ENCODE measurements around the gene CDH23. TPM values are rescaled to one million over a fixed set of nuclear protein-coding genes. Genes with fewer than 3 reads are reported as not detected.
A peak's percentile ranks its signal among the peaks of the same experiment; 100 is the strongest.
"Not testable (repeated sequence)": the region's sequence is repeated elsewhere in the genome, so short reads cannot be mapped to it uniquely, and the experiment has no call there.

Gene CDH23
- total RNA-seq, 1 experiment from 2014 or later = 7.8 TPM

DNA sequence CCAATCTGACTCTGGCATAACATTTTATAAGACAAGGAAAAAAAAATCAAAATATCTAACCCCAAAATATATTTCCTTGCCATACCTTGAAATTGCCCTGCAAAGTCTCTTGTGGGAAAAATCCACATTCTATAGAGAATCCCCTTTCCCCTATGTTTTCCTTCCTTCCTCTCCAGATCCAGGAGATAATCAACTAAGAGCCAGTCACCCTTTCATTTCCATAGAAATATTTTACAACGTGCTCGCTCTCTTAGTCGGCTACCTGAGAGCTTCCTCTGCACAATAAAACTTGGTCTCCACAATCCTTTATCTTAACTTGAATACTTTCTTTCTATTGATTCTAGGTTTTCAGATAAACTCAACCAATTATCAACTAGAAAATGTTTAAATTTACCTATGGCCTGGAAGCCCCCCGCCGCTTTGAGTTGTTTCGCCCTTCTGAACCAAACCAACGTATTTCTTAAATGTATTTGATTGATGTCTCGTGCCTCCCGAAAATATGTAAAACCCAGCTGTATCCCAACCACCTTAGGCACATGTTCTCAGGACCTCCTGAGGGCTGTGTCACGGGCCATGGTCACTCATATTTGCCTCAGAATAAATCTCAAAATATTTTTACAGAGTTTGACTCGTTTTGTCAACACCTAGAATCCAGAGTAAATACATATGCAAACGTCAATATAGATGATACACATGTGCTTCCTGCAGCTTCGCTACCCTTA is 453.5 kb downstream of the CDH23 start:
- intact Hi-C loops (cut with micrococcal nuclease; ENCODE audit: unreplicated experiment) = no loop called here
- H3K9me3 ChIP-seq (ENCODE audit: insufficient read depth, low read depth) = no peaks in the 10 kb centered on the region
- peak overlapping the region; percentile 87 for H3K4me3 ChIP-seq
- peaks cover 9% of the 10 kb centered on the region; the same call in 1 of the 2 replicates for H3F3A ChIP-seq (ENCODE audit: insufficient read depth, low read depth)
- peaks cover 1% of the 10 kb centered on the region; the same call in 1 of the 2 replicates for H3K36me3 ChIP-seq (ENCODE audit: low read depth)
- no peaks in the 10 kb centered on the region for H3K9me2 ChIP-seq (ENCODE audit: insufficient read depth)
- peak overlapping the region; percentile 58 for H3K27ac ChIP-seq
- CTCF ChIA-PET = no interaction called here
- peaks cover 58% of the 10 kb centered on the region for H3K79me2 ChIP-seq (ENCODE audit: low read depth)
- no peaks in the 10 kb centered on the region for H3K27me3 ChIP-seq (ENCODE audit: insufficient read depth, low read depth)
- H3K4me2 ChIP-seq = peak overlapping the region; percentile 98
- TF ChIP-seq, protein P1, sequence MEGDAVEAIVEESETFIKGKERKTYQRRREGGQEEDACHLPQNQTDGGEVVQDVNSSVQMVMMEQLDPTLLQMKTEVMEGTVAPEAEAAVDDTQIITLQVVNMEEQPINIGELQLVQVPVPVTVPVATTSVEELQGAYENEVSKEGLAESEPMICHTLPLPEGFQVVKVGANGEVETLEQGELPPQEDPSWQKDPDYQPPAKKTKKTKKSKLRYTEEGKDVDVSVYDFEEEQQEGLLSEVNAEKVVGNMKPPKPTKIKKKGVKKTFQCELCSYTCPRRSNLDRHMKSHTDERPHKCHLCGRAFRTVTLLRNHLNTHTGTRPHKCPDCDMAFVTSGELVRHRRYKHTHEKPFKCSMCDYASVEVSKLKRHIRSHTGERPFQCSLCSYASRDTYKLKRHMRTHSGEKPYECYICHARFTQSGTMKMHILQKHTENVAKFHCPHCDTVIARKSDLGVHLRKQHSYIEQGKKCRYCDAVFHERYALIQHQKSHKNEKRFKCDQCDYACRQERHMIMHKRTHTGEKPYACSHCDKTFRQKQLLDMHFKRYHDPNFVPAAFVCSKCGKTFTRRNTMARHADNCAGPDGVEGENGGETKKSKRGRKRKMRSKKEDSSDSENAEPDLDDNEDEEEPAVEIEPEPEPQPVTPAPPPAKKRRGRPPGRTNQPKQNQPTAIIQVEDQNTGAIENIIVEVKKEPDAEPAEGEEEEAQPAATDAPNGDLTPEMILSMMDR (conservative IDR thresholded peaks at IDR 0.05) = no peak
- no peak for TF ChIP-seq EZH2 (IDR thresholded peaks at IDR 0.05; ENCODE audit: low read depth)
- peaks cover 54% of the 10 kb centered on the region for H3K4me1 ChIP-seq (replicated peaks; ENCODE audit: insufficient read depth)
- H4K20me1 ChIP-seq (ENCODE audit: insufficient read depth) = peaks cover 36% of the 10 kb centered on the region
- TSS peak; percentile 37 for BruUV-seq (replicated peaks)
- peak overlapping the region; percentile 74 for H2AFZ ChIP-seq
- DNase-seq = peak in 1 of 2 experiments; percentile 29
- POLR2A ChIA-PET (ENCODE audit: unreplicated experiment) = interaction anchor here (0.6 to 0.7 kb wide), 4 partner anchors 84 to 930 kb away, joined by 3 to 7 read pairs (median 4); no protein-coding TSS in a partner anchor

GRCh38 chr10:71850743-71851464 is 454.2 kb downstream of the CDH23 start, which contains the start of gene PSAP:
Gene PSAP, minus strand, starts transcription at chr10:71851251. Its CDS starts 30 bp downstream, at chr10:71851221.
- TF ChIP-seq EZH2 (IDR thresholded peaks at IDR 0.05; ENCODE audit: low read depth) = no peak
- no peaks in the 10 kb centered on the region for H3K9me2 ChIP-seq (ENCODE audit: insufficient read depth)
- no peaks in the 10 kb centered on the region for H3K36me3 ChIP-seq (ENCODE audit: low read depth)
- peaks cover 9% of the 10 kb centered on the region; the same call in 1 of the 2 replicates for H3F3A ChIP-seq (ENCODE audit: insufficient read depth, low read depth)
- peaks cover 47% of the 10 kb centered on the region for H3K4me1 ChIP-seq (replicated peaks; ENCODE audit: insufficient read depth)
- H4K20me1 ChIP-seq (ENCODE audit: insufficient read depth) = peaks cover 30% of the 10 kb centered on the region
- H3K4me2 ChIP-seq = peak within 1 kb of the TSS; percentile 98
- peak within 1 kb of the TSS; percentile 76 for H3K27ac ChIP-seq
- peaks cover 51% of the 10 kb centered on the region for H3K79me2 ChIP-seq (ENCODE audit: low read depth)
- H3K27me3 ChIP-seq (ENCODE audit: insufficient read depth, low read depth) = no peaks in the 10 kb centered on the region
- H3K4me3 ChIP-seq = peak within 1 kb of the TSS; percentile 87
- no peaks in the 10 kb centered on the region for H3K9me3 ChIP-seq (ENCODE audit: insufficient read depth, low read depth)
- peak within 1 kb of the TSS; percentile 74 for H2AFZ ChIP-seq
- POLR2A ChIA-PET (ENCODE audit: unreplicated experiment) = interaction anchor here (0.6 to 1.0 kb wide), 14 partner anchors 9 to 961 kb away, joined by 3 to 11 read pairs (median 6); no protein-coding TSS in a partner anchor
- intact Hi-C loops (cut with micrococcal nuclease; ENCODE audit: unreplicated experiment) = loop anchor here (1.0 kb wide), 2 partner anchors 9 to 13 kb away; no protein-coding TSS in a partner anchor
- no TSS peak for BruUV-seq (replicated peaks)
- CTCF ChIA-PET = interaction anchor here (0.5 to 0.9 kb wide), 4 partner anchors 45 to 950 kb away, joined by 3 to 15 read pairs (median 3); no protein-coding TSS in a partner anchor
- DNase-seq = peak; percentile 97 to 100

GRCh38 chr10:71851465-71852095 is 454.9 kb downstream of the CDH23 start:
- peaks cover 40% of the 10 kb centered on the region for H3K4me1 ChIP-seq (replicated peaks; ENCODE audit: insufficient read depth)
- peak overlapping the region; percentile 87; the same call in 1 of the 2 replicates for H3K4me3 ChIP-seq
- peak overlapping the region; percentile 76 for H3K27ac ChIP-seq
- not testable (repeated sequence) for H3K9me2 ChIP-seq (ENCODE audit: insufficient read depth); H3K9me3 ChIP-seq (ENCODE audit: insufficient read depth, low read depth); H3K27me3 ChIP-seq (ENCODE audit: insufficient read depth, low read depth); H3F3A ChIP-seq (ENCODE audit: insufficient read depth, low read depth); H3K36me3 ChIP-seq (ENCODE audit: low read depth)
- peaks cover 44% of the 10 kb centered on the region for H3K79me2 ChIP-seq (ENCODE audit: low read depth)
- ChIA-PET POLR2A (ENCODE audit: unreplicated experiment) (interaction anchor here (0.7 to 1.0 kb wide), 7 partner anchors 8 to 962 kb away, joined by 4 to 11 read pairs (median 6); no protein-coding TSS in a partner anchor), CTCF (interaction anchor here (0.8 to 0.9 kb wide), 2 partner anchors 45 to 86 kb away, joined by 3 read pairs; no protein-coding TSS in a partner anchor)
- H3K4me2 ChIP-seq = peak overlapping the region; percentile 98
- intact Hi-C loops (cut with micrococcal nuclease; ENCODE audit: unreplicated experiment) = loop anchor here (1.0 kb wide), 2 partner anchors 9 to 13 kb away; no protein-coding TSS in a partner anchor
- peak overlapping the region; percentile 68 for H2AFZ ChIP-seq
- peaks cover 25% of the 10 kb centered on the region for H4K20me1 ChIP-seq (ENCODE audit: insufficient read depth)
- peak in 1 of 2 experiments; percentile 28 for DNase-seq
- BruUV-seq (replicated peaks) = TSS peak; percentile 95
